CD4-positive, alpha-beta T cell treated with Interleukin-6 at 100 ng/mL for 8 hours (primary cell): Measurements from ENCODE around the gene DLX4.

Source experiments
- DNase-seq: peaks from one replicate; pipeline ENCODE4 v3.0.0-alpha.2; 2020; ENCODE audit warnings: mixed read lengths, low spot score

DLX4 gene

GRCh38 chr17:49968405-49969133 lies 421 bp upstream of the DLX4 start:
- peak; percentile 58 for DNase-seq

DNA sequence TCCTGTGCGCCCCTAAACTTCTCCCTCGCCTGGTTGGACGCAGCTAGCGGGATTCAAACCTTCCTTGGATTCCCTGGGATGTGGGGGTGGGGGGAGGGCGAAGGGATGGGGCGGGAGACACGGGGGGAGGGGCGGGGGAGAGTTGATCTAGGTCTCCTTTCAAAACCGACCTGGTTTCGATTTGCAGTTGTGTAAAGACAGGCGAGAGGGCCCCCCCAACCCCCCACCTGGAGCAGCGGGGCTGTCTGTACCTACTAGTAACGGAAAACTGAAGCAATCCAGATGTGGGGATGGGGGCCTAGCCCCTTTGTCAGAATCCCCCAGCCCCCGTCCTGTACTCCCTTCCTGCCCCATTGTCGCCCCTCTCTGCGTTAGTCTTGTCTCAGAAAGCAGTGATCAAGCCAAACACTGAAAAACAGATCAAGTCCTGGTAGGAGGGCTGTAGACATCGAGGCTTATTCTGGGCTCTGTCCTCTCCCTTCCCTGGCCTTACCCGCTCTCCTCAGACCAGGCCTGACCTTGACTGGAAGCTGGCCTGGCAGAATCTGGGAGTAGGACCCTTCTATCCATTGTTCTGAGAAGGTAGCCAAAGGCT lies 902 bp downstream of the DLX4 start:
- DNase-seq, result no peak

DNA sequence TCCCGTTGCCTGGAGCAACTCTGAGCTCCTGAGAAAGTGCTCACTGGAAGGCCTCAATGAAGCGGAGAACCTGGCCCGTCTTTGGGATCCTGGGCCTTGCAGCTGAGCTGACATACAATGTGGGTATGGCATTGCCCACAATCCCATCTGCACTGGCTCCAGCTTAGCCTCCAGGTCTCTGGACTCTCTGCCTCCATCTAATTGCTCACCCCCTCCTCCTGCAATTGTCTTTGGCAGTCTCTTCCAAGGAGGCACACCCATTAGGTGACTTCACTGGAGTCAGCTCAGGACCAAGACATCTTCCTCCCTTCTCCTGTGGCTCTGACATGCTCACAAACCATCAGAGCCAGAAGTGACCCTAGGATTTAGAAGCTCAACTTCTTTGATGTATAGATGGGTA lies 1.5 kb downstream of the DLX4 start:
- no peak for DNase-seq

- DNase-seq, result no peak
Measured at GRCh38 chr17:49971199-49971847, 2.3 kb downstream of the DLX4 start.

DNA sequence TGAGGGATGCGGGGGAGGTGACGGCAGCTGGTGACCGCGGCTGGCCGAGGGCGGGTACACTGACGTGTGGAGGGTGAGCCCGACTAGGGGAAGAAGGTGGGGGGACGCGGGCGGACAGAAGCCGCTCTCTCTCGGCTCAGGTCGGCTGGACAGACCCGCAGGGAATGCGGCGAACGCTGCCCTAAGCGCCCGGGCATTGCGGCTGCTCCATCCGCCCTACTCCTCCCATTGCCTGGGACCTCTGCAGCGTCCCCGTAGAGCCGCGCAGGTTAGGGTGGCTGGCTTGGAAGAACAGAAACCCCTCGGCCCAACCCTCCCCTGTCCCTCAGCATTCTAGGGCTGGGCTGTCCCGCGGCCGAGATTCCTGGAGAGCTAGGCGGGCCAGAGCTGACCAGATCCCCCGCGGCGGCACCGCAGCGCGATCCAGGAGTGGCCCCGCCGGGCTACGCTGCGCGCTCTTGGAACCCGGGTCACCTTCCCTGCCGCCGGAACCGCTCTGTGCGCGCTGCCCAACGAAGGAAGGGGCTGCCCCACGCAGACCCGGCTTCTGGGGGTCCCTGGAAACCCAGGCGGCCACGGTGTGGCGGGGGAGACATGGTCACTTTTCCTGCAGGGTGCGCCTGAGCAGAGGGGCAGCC lies 3.0 kb downstream of the DLX4 start:
- DNase-seq, result no peak

DNA sequence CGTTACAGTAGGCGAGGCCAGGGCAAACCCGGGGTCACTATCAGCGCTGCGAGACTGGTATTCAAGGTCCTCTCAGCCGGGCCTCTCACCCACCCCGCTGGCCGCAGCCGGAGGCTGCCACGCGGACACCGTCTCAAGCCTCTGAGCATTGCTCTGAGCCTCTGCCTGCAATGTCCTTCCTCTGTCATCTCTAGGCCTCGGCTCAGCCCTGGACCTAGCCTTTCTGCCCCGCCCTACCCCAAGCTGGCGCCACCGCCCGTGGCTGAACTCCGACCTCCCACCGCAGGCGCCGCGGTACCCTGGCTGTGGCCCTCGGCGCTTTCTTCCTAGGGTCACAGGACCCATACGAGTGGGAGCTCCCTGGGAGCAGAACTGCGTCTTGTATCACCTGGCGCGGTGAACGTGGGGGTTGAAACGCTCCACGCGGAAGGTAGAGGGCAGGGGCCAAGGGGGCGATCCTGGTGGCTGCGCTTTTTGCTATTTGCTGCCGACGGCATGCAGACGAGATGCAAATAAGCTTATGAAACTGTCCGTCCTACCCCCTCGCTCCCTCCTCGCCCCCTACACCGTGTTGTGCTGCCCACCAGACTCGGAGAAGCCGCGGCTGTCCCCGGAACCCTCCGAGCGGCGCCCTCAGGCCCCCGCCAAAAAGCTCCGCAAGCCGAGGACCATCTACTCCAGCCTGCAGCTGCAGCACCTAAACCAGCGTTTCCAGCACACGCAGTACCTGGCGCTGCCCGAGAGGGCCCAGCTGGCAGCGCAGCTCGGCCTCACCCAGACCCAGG lies 3.7 kb downstream of the DLX4 start:
- no peak for DNase-seq

GRCh38 chr17:49973271-49973615 lies 4.3 kb downstream of the DLX4 start:
- no peak for DNase-seq

- DNase-seq, result no peak
Measured at GRCh38 chr17:49975531-49975930, 6.5 kb downstream of the DLX4 start.

DNA sequence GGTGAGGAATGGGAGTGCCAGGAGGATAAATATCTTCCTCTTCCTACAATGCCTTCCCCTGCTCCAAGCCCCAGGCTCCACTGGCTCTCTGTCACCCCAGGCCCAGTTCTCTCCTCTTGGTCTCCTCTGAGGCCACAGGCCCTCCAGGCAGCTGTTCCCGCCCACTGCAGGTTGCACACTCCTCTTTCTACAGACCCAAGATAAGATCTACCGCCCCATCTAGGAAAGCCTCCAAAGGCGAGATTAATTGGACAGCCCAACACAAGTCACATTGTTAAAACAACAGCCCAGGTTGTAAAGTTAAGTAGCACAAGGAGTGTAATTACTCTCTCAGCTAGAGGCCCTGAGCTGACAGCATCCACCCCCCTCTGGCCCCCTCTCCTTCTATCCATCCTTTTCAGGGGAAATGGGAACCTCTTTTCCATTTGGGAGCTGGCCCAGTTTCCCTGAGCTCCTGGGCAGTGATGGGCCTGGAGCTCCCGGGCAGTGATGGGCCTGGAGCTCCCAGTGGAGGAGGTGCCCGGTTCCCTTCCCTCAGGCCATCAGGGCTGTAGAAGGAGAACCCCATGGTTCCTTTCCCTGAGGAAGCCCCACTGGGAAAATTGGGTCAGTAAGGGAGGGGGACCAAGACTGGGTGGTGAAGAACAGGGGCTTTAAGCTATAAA lies 7.3 kb downstream of the DLX4 start:
- no peak for DNase-seq

DNA sequence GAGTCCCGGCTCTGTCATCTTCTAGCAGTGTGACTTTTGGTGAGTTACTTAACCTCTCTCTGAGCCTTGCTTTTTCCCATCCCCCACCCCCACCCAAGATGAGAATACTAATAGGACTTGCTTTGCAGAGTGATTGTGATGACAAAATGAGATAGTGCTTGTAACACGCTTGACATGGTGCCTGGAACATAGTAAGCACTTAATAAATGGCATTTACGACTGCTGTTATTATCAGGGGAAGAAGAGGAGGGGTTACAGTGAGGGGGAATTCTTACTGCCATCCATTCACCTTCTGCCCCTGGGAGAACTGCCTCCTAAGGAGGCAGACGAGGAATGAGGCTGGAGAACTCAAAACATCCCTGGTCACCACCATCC lies 7.8 kb downstream of the DLX4 start:
- no peak for DNase-seq

DNA sequence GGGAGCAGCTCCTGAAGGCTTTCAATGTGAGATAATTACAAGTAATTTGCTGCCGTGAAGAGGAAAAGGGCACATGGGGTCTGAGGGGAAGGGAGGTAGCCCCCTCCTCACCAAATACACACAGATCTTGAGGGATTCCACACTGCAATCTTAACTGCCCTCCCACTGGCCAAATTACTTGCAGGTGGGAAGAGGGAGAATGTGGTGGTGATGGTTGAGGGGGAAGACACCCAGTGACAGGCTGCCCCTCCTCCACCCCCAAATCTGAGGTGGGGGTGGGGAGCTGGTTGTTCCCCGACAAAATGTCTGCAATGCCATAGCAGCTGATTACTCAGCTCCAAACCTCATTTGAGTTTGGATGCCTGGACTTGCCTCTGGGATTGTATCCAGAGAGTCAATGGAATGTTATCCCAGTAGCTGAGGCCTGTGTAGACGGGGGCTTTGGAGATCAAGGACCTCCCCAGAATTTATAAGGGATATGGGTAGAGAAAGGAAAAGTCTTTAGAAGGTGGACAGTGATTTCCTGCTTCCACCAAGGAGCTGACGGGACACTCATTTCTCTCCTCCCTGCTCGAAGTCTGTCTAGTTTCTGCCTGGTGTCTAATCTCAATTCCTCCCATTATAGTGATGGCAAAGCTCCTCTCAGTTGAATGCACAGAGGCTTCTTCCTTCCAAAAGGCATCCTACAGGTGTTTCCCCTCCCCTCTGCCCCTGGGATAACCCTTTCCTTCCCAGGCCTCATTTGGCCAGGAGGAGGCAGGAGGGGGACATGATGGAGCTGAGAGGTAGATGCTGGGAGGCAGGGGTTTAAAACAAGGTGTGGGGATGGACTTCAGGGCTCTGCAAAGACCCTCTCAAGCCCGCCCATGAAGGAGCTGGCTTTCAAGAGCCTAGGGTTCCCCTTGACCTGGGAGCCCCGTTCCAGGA lies 8.7 kb downstream of the DLX4 start:
- DNase-seq, result no peak

DNA sequence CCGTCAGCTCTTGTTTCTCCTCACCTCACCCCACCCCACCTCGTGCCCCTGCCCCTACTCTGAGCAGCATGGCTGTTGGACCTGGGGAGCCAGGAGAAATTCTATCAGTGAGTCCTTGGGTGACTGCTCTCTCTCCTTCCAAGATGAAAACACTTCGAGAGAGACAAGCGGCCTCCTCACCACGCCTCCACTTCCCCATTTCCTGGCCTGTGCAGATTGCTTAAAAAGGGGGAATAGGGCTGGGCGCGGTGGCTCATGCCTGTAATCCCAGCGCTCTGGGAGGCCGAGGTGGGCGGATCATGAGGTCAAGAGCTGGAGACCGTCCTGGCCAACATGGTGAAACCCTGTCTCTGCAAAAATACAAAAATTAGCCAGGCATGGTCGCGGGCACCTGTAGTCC lies 9.5 kb downstream of the DLX4 start:
- DNase-seq, result no peak

DNA sequence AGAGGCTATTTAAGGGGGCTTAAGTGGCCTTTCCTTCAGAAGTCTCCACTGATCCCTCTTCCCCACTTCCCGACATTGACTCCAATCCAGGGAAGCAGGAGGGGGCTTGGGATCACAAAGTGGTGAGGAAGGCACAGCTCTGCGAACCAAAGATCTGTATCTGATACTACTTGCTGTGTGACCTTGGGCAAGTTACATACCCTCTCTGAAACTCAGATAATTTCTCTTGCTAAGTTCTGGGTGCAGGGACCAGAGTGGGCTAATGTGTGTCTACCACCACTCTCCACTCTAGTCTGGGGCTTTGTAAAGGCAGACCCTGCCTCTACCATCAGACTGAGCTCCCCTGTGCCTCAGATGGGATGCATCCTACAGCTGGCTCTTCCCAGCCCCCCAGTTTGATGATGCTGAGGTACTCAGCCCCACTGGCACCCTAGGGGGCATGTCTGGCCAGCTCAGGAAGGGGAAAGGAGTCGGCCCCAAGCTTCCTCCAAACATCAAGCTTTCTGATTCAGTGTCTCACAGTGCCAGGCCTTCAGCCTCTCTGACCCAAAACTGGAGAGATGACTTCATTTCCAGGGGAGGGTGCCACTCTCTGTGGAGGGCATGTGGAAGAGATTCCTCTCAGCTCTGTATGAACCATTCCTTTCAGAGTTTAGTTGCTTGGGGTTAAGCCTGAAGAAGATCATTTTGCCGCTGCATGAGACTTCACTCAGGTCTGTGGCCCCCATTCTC lies 10.9 kb downstream of the DLX4 start:
- DNase-seq, result no peak

- DNase-seq, result no peak
Measured at GRCh38 chr17:49980703-49981197, 11.8 kb downstream of the DLX4 start.

DNA sequence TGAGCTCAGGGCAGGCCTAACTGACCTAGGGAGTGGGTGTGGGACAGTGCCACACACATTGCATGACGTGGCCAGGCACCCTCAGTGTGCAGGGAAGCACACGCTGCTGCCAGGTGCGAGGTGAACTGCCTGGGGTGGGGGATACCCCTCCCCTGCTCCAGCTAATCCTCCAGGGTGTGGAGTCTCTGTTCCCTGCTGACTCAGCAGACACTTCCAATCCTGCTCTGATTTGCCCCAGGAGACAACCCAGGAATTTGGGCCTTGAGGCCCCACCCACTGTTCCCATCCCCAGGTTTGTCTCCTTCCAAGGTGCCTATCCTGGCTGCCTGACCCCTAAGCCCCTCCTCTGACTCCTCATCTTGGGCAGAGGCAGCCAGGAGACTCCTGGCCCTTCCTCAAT lies 15.3 kb downstream of the DLX4 start:
- no peak for DNase-seq

- no peak for DNase-seq
Measured at GRCh38 chr17:49984776-49985175, 15.8 kb downstream of the DLX4 start.

GRCh38 chr17:49985310-49985990 lies 16.5 kb downstream of the DLX4 start:
- no peak for DNase-seq

GRCh38 chr17:49986396-49987289 lies 17.7 kb downstream of the DLX4 start:
- no peak for DNase-seq
